Mucosa of rectum (tissue), 2 donors: ENCODE results near the gene SPTSSB.

Source experiments
- H3K27ac ChIP-seq, 2 donors: one replicate each; pipeline ENCODE4 v1.7.0; 2013; ENCODE audit warnings: inconsistent platforms in 2 of 2, low read depth in 2 of 2, low read length in 2 of 2
- H3K27me3 ChIP-seq, 2 donors: one replicate each; pipeline ENCODE4 v1.7.0; 2013; ENCODE audit warnings: low read length in 2 of 2; ENCODE audit not compliant: control insufficient read depth in 2 of 2, insufficient read depth in 2 of 2
- H3K36me3 ChIP-seq, 2 donors: one replicate each; pipeline ENCODE4 v1.7.0; 2013; ENCODE audit warnings: low read length in 2 of 2; ENCODE audit not compliant: control insufficient read depth in 2 of 2, insufficient read depth in 2 of 2
- H3K4me1 ChIP-seq, 2 donors: one replicate each; pipeline ENCODE4 v1.7.0; 2013; ENCODE audit warnings: low read length in 2 of 2, mild to moderate bottlenecking in 1 of 2; ENCODE audit not compliant: control insufficient read depth in 2 of 2, insufficient read depth in 2 of 2
- H3K4me3 ChIP-seq, 2 donors: one replicate each; pipeline ENCODE4 v1.7.0; 2013; ENCODE audit warnings: low read length in 2 of 2
- H3K9ac ChIP-seq, 2 donors: one replicate each; pipeline ENCODE4 v1.7.0; 2013; ENCODE audit warnings: low read length in 2 of 2, low read depth in 1 of 2, mild to moderate bottlenecking in 1 of 2
- H3K9me3 ChIP-seq, 2 donors: one replicate each; pipeline ENCODE4 v1.7.0; 2013; ENCODE audit warnings: low read length in 2 of 2; ENCODE audit not compliant: control insufficient read depth in 2 of 2
- donor health status: healthy.
- donor health status: Normal muscosa, but diverticular disease.

The SPTSSB gene

DNA sequence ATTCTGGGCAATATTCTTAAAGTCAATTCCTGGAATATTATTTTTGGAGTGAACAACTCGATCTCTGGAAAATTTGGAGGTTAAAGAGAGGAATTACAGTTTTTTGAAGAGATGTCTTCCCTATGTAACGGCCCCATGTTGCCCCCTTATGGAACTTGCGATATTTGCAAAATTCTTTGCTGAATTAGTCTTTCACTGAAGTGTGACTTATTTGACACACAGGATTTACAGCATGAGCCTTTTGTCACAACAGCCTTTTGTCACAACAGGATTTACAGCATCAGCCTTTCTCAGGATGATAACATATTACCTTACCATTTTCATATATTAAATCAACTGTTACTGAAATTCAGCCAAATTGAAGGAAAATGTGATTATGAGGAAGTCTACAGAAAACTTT lies 37.8 kb upstream of the SPTSSB start:
- Histone ChIP-seq H3K4me3 (no peak overlapping the region), H3K27ac (no peak overlapping the region), H3K27me3 (no peaks in the 10 kb centered on the region), H3K4me1 (no peaks in the 10 kb centered on the region), H3K9me3 (no peaks in the 10 kb centered on the region), H3K36me3 (no peaks in the 10 kb centered on the region), H3K9ac (no peak overlapping the region)

DNA sequence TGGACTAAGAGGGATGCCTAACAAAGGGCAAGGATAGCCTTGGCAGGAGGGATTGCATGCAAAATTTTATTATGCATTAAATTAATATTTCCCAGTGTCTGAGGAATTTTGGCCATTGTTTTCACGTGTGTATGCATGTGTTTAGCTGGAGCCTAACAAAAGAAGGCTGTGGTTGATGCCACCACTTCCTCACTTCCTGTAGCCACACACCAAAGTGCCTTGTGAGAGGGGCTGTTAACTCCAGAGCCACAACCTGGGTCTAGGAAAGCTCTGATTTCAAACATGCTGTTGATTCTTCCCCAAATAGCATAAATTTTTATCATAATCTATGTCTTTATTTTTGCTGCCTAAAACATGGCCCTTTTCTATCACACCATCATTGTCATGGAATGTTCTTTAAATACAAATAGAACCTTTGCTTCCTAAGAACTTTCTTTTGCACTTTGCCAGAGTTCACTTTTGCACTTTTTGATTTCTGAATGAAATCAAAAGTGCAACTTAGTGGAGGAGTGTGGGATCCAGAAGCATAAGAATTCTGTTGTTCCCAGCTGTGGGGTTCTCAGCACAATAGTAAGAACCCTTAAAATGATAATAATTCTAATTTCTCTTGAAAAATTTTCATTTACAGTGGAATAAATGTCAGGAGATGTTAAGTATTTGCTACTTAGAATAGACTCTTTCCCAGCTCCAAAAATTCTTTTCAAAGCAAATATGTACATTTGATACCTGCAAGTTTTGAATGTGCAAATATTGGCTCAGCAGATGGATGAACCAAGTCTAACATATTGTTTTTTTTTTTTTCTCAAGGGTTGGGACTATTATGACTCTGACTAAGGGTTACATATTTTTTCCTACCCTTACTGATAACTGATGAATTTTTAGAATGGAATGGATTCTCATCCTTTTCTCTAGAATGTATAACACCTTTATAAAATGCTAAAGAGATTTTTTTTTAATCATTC lies 35.6 kb upstream of the SPTSSB start:
- no peaks in the 10 kb centered on the region for H3K9me3 ChIP-seq
- no peak overlapping the region for H3K9ac ChIP-seq
- H3K4me1 ChIP-seq = no peaks in the 10 kb centered on the region
- H3K27me3 ChIP-seq = no peaks in the 10 kb centered on the region
- H3K27ac ChIP-seq = no peak overlapping the region
- H3K36me3 ChIP-seq = no peaks in the 10 kb centered on the region
- no peak overlapping the region for H3K4me3 ChIP-seq

DNA sequence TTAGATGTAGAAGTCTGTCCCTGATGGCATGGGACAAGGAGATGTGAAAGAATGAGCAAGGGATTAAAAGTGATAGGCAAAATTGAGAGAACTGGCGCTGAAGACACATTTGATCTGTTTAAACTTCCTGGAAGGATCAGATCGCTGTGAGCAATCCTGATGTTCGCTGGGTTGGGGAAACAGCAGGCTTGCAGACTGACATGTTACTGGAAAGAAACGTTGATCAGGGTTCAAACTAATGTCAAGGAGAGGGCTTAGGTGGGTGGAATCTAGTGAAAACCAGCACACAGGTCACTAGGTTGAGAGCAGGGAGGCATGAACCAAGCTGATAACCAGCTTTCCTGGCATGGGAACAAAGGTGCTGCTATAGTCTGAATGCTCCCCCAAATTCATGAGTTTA lies 34.5 kb upstream of the SPTSSB start:
- no peaks in the 10 kb centered on the region for H3K9me3 ChIP-seq
- H3K4me1 ChIP-seq = no peaks in the 10 kb centered on the region
- no peaks in the 10 kb centered on the region for H3K27me3 ChIP-seq
- no peak overlapping the region for H3K9ac ChIP-seq
- H3K36me3 ChIP-seq = no peaks in the 10 kb centered on the region
- H3K27ac ChIP-seq = no peak overlapping the region
- no peak overlapping the region for H3K4me3 ChIP-seq

DNA sequence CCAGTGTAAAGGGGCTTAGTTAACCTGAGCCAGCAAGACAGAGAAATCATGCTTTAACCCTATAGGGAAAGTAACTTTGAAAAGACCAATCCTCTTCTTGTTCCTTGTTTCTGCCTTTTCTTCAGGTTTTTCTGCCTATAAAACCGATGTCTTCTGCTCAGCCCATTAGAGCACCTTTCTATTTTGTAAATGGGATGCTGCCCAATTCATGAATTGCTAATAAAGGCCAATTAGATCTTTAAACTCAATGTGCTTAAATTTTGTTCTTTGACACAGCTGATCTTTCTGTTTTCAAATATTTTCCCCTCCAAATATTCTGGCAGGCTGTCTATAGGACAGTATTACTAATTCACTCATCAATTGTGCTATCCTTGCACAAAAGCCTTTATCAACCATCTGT lies 33.8 kb upstream of the SPTSSB start:
- Histone ChIP-seq H3K4me1 (no peaks in the 10 kb centered on the region), H3K9ac (no peak overlapping the region), H3K36me3 (no peaks in the 10 kb centered on the region), H3K27me3 (no peaks in the 10 kb centered on the region), H3K9me3 (no peaks in the 10 kb centered on the region), H3K4me3 (no peak overlapping the region), H3K27ac (no peak overlapping the region)

DNA sequence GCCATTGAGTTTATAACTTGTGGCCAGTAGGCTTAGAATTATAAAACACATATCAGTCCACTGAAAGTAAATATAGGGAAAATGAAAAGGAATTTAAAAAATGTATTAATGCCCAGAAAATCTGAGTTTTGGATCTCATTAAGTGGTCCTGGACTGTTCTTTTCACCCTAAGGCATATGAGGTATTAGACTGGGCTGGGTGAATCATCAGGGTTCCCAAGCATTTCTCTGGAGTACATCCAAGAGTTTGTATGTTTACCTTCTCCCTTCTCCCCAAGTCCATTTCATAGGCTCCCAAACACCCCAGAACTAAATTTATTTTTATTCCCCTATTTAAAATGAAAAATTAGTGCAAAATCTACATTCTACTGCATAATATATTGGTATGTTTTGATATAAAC lies 31.9 kb upstream of the SPTSSB start:
- no peaks in the 10 kb centered on the region for H3K4me1 ChIP-seq
- H3K9me3 ChIP-seq = no peaks in the 10 kb centered on the region
- H3K9ac ChIP-seq = no peak overlapping the region
- H3K4me3 ChIP-seq = no peak overlapping the region
- no peaks in the 10 kb centered on the region for H3K36me3 ChIP-seq
- no peaks in the 10 kb centered on the region for H3K27me3 ChIP-seq
- H3K27ac ChIP-seq = no peak overlapping the region

DNA sequence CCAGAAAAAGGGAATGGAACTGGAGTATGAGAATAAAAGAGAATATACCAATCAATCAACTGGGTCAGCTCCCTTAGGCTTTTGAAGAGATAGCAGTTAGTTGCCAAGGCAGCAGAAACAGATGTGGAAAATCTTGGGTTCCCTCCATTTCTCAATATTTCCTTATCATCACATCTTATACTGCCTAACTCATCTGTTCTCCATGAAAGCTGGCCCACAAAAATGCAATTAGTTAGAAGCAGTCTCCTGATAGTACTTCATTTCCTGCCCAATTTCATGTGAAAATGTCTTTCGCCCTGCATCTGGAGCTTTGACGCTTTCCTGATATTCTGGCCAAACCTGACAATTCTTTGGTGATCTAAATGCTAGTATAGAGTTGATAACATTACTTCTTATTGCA lies 30.1 kb upstream of the SPTSSB start:
- H3K9me3 ChIP-seq = no peaks in the 10 kb centered on the region
- H3K27me3 ChIP-seq = no peaks in the 10 kb centered on the region
- no peak overlapping the region for H3K27ac ChIP-seq

DNA sequence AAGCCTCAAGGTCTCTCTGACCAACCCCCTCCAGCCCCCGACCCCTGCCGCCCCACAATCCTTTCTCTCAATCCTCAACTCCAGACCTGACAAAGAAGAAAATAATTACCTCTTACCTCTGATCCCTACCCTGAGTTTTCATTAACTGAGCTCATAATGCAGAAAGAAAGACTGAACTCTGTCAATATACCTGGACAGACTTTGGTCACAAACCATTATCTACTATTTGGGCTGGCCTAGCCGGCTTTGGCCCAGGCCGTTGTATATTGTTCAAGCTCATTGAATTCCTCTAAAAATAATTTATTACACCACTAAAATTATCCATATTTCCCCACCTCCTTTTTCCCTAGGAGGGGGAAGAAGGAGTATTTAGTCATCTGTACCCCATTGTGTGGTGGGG lies 29.3 kb upstream of the SPTSSB start:
- Histone ChIP-seq H3K27ac (no peak overlapping the region), H3K9ac (no peak overlapping the region), H3K9me3 (no peaks in the 10 kb centered on the region), H3K4me3 (no peak overlapping the region), H3K4me1 (no peaks in the 10 kb centered on the region), H3K27me3 (no peaks in the 10 kb centered on the region), H3K36me3 (no peaks in the 10 kb centered on the region)

More for the DNA sequence above, 30.1 kb upstream of the SPTSSB start:
- H3K9ac ChIP-seq = no peak overlapping the region
- H3K36me3 ChIP-seq = no peaks in the 10 kb centered on the region
- H3K4me1 ChIP-seq = no peaks in the 10 kb centered on the region
- H3K4me3 ChIP-seq = no peak overlapping the region

DNA sequence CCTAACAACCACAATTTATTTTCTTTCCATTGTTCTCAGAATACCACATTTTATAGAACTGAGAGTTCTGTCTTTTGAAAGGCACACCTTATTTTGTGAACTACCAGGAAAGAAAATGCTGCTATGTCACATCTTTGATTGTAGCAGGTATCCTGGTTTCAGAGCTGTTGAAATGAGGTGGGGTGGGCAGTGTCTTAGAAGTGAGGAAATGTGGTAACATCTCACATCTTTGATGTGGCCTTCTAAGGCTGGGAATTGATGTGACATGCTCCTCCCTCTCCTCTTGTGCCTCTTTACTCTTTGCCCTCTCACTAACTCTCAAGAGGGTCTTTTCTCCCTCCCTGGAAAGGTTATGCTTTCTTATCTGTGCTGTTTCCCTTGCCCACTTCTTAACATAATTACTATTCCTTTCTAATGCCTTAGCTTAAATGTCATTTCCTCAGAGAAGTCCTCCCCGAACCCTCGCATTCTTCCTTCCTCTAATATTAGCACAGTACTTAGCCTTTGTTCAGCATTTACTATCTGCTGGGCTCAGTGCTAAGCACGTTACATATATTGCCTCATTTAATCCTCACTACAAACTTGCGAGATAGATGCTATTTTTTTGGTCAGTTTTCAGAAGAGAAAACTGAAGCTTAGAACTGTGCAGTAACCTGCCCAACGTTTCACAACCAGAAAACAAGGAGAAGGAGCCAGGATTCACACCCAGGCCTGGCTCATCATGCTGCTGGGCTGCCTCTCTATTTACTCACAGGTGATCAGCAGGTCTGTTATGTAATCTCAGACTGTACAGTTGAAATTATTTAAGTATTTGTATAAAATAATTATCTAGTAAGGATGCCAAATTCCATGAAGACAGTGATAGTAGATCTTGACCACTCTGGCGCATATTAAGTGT lies 24.0 kb upstream of the SPTSSB start:
- no peaks in the 10 kb centered on the region for H3K27me3 ChIP-seq
- H3K9me3 ChIP-seq = no peaks in the 10 kb centered on the region
- no peaks in the 10 kb centered on the region for H3K36me3 ChIP-seq
- peaks cover 0 to 9% of the 10 kb centered on the region in 2 donors for H3K4me1 ChIP-seq
- H3K9ac ChIP-seq = no peak overlapping the region
- no peak overlapping the region for H3K27ac ChIP-seq
- H3K4me3 ChIP-seq = no peak overlapping the region

DNA sequence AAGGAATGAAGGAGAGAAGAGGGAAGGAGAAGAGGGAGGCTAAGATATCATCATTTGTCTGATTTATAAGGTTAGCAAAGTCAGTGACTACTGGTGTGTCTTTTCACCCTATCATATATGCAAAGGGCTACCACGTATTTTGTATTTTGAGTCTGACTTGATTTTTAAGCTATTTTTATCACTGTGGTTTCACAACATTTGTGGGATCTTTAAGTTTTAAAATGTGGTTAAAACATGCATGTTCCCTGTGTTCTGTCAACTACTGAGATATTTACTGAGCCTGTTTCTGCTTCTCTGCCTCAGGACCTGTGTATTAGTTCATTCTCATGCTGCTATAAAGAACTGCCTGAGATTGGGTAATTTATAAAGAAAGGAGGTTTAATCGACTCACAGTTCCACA lies 22.5 kb upstream of the SPTSSB start:
- H3K27me3 ChIP-seq = no peaks in the 10 kb centered on the region
- no peak overlapping the region for H3K27ac ChIP-seq
- no peak overlapping the region for H3K9ac ChIP-seq
- peaks cover 0 to 9% of the 10 kb centered on the region in 2 donors for H3K4me1 ChIP-seq
- H3K9me3 ChIP-seq = no peaks in the 10 kb centered on the region
- H3K4me3 ChIP-seq = no peak overlapping the region
- H3K36me3 ChIP-seq = no peaks in the 10 kb centered on the region

DNA sequence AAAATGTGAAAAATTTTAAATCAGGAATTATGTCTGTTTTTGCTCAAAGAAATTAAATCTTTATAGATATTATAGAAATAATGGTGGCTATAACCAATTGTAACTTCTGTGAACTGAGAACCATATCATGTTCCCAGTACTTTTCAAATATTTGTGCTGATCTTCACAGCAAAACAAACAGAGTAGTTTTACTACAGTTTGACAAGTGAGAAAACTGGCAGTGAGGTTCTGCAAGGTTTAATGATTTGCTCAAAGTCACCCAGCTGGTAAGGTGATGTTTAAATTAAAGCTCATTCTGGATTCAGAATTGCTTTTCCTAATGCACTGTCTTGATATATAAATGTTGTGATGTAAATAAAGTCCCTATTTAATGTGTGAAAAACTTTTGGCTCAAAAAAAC lies 22.0 kb upstream of the SPTSSB start:
- Histone ChIP-seq H3K9ac (no peak overlapping the region), H3K9me3 (no peaks in the 10 kb centered on the region), H3K4me1 (peaks cover 0 to 9% of the 10 kb centered on the region in 2 donors), H3K27me3 (no peaks in the 10 kb centered on the region), H3K27ac (no peak overlapping the region), H3K4me3 (no peak overlapping the region), H3K36me3 (no peaks in the 10 kb centered on the region)
